ENCODE data around the gene VPS8.

Gene VPS8

GRCh38 chr3:185093116-185093515 is 281.1 kb downstream of the VPS8 start:
- DNase-seq (ENCODE audit: low read depth): no peak

- DNase-seq (ENCODE audit: low read depth): no peak
Observed at GRCh38 chr3:185094697-185095096, 282.7 kb downstream of the VPS8 start.
